GM18873 (cell line): Measurements from ENCODE around the gene DPH2.
A peak's percentile ranks its signal among the peaks of the same experiment; 100 is the strongest.

ENCODE experiments used
- ATAC-seq: cut with Tn5 transposase; IDR thresholded peaks from one replicate; pipeline ENCODE4 v1.9.1; 2021; ENCODE audit warnings: mild to moderate bottlenecking, moderate library complexity, moderate number of reproducible peaks; ENCODE audit not compliant: unreplicated experiment, low FRiP score

DPH2 gene, protein sequence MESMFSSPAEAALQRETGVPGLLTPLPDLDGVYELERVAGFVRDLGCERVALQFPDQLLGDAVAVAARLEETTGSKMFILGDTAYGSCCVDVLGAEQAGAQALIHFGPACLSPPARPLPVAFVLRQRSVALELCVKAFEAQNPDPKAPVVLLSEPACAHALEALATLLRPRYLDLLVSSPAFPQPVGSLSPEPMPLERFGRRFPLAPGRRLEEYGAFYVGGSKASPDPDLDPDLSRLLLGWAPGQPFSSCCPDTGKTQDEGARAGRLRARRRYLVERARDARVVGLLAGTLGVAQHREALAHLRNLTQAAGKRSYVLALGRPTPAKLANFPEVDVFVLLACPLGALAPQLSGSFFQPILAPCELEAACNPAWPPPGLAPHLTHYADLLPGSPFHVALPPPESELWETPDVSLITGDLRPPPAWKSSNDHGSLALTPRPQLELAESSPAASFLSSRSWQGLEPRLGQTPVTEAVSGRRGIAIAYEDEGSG

DNA sequence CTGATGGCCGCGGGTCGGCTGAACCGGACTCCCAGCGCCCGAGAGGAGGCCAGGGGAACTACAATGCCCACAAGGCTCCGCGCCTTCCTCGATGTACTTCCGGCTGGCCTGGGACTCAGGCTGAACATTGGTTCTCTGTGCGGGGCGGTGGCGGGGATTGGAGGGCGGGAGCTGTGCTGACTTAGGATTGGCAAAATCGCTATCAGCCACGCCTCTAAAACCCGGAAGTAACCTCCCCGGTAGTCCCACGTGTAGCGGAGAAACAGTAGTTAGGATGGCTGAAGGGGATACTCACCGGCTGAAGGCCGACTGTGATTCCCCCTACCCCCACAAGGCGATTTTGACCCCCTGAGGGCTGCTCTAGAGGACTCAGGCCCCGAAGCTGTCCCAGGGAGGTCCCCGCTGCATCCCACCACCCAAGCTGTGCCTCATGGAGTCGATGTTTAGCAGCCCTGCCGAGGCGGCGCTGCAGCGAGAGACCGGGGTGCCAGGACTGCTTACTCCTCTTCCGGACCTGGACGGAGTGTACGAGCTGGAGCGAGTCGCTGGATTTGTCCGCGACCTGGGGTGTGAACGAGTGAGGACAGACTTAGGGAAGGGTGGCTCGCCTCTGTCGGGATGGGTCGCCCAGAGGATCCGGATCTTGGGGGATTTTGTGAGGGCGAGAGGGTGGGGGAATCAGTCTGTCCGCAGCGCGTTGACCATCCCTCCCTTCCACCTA lies at the start of gene DPH2:
Gene DPH2 (plus strand): TSS at position 265 of the 721 bp plus-strand sequence. CDS start 166 bp downstream, at position 431.
- peak; percentile 71 for ATAC-seq

DNA sequence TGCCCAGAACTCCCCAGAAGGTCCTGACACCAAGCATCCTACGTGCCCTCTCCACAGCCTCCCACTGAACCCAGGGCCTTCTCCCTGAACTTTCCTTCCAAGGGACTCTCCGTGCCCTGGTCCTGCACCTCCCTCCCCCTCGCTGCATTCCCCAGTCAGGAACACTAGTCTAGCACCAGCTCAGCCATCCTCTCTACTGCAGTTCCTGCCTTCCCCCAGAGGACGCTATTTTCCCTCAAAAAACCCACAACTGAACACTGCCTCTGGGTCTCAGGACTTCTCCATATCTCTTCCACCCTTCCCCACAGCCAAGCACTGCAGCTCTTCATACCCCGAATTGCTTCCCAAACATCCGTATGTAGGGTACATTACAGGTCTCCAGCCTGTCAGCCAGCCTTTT lies 48.8 kb upstream of the DPH2 start:
- ATAC-seq: no peak

DNA sequence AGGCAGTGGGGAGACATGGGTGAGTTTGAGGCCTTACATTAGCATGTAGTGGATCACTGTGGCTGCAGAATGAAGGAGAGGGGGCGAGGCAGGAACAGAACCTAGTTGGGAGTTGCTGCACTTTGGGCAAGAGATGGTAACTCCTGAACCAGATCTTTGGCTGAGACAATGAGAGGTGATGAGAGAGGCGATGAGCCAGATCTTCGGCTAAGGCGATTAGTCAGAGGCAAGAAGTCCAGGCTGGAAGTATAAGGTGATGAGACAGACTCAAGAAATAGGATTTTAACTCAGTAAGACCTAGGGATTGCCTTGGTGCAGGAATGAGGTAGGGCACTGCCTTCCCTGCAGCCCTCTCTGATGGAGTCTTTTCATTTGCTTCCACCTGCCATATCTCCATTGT lies 45.3 kb upstream of the DPH2 start:
- no peak for ATAC-seq

DNA sequence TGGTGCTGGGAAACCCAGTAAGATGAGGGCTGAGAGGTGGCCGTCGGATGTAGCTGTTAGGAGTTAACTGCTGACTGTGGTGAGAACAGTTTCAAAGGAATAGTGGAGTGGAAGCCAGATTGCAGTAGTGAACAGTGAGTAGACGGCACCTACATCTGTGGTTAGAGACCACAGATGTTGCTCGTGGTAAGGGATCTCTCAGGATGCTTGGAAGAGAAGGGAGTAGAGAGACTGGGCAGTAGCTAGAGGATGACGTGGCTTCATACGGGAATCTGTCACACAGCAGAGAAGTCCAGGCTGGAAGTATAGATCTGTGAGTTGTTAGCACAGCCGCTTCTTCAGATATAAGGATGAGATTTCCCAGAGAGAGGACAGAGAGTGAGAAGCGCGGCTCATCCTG lies 44.0 kb upstream of the DPH2 start:
- no peak for ATAC-seq

DNA sequence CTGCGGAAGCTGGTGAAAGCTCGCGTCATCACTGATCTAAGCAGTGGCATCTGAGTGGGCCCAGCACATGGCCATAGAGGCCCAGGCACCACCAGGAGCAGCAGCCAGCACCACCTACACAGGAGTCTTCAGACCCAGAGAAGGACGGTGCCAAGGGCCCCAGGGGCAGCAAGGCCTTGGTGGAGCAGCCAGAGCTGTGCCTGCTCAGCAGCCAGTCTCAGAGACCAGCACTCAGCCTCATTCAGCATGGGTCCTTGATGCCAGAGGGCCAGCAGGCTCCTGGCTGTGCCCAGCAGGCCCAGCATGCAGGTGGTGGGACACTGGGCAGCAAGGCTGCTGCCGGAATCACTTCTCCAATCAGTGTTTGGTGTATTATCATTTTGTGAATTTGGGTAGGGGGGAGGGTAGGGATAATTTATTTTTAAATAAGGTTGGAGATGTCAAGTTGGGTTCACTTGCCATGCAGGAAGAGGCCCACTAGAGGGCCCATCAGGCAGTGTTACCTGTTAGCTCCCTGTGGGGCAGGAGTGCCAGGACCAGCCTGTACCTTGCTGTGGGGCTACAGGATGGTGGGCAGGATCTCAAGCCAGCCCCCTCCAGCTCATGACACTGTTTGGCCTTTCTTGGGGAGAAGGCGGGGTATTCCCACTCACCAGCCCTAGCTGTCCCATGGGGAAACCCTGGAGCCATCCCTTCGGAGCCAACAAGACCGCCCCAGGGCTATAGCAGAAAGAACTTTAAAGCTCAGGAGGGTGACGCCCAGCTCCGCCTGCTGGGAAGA lies 39.5 kb upstream of the DPH2 start:
- no peak for ATAC-seq

DNA sequence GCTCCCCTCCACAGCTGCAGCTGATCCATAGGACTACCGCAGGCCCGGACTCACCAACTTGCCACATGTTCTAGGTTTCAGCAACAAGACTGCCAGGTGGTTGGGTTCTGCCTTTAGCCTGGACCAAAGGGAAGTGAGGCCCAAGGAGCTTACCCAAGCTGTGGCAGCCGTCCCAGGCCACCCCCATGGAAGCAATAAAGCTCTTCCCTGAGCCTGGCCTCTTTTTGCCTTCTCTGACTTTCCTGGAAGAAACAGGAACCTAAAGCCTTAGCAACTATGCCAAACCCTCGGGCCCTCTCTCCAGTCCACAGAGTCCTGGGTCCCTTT lies 38.9 kb upstream of the DPH2 start:
- ATAC-seq: no peak

DNA sequence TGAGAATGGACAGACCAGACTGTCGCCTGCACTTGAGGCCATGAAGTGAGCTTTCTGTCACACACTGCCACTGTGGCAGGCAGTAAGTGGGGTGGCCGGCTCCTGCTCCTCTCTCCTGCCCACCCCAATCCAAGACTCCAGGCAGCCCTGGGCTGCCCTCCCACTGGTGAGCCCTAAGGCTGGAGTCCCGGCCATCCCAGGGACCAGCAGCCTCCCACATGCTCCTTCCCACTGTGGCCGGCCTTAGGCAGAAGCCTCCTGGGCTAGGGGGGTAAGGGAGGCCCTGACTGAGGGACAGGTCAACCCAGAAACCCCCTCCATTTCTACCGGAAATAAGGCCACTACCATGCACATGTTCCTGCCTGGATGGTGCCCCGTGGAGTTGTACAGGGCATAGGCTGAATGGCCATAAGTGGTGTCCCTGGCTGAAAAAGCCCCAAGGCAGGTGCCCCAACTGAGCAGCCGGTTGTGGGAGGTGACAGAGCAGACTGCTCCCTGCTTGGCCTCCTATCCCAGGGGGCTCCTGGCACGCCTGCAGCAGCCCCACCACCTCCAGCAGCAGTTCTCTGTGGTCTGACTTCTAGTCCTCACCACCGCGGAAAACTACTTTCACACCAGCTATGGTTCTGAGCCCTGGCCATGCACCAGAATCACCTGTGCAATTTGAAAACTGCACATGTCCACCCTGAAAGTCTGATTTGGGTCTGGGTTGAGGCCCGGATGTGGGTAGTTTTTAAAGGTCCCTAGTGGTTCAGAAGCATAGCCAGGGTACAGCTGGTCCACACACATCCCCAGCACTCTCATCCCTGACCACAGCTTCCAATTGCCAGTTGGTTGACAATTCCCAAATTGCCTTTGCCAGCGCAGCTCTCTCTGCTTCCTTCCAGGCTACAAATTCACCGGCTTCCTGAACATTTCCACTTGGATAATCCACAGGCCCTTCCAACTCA lies 37.8 kb upstream of the DPH2 start:
- no peak for ATAC-seq

DNA sequence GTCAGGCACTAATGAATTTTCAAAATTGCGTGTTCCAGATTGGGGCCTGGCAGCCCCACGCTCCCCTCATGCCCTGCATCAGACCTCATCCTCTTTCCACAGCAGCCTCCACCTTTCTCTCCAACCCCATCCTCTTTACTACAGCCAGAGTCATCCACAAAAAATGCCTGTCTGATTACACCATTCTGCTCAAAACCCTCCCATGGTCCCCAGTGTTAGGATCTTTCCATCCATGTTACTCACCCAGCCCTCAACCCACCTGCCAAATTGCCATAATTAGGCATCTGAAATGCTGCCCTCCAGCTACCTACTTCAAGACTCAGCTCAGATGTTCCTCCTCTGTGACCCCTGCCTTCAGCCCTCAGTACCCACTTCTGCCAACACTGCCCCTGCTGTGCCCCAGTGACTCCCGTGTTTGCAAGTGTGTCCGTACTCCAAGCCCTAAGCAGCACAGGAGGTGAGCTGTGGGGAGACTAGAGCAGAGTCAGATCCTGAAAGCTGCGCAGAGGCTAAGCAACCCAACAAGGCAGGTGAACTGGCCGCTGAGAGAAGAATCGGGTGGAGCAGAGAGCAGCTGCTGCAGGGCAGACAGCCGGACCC lies 36.9 kb upstream of the DPH2 start:
- no peak for ATAC-seq

DNA sequence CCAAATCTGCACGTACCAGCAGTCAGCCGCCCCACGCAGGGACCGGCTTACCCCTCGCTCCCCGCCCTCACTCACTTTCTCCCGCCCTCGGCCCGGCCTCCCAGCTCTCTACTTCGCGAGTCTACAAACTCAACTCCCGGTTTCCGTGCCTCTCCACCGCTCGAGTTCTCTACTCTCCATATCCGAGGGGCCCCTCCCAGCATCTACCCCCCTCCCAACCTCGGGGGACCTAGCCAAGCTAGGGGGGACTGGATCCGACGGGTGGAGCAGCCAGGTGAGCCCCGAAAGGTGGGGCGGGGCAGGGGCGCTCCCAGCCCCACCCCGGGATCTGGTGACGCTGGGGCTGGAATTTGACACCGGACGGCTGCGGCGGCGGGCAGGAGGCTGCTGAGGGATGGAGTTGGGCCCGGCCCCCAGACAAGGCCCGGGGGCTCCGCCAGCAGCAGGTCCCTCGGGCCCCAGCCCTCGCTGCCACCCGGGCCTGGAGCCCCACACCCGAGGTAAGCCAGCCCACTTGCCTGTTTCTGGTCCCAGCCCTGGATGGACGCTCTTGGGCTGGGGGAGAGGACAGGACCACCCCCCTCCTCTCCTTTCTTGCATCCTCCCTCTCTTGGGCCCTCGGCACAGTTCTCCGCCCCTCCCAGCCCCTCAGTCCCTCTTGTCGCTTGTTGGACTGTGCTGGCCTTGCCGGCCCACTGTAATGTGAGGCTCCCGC lies 36.3 kb upstream of the DPH2 start, which contains the start of gene ARTN:
Gene ARTN (plus strand): TSS at position 416 of the 715 bp plus-strand sequence. CDS start 1,856 bp downstream, outside the sequence.
- ATAC-seq: no peak

DNA sequence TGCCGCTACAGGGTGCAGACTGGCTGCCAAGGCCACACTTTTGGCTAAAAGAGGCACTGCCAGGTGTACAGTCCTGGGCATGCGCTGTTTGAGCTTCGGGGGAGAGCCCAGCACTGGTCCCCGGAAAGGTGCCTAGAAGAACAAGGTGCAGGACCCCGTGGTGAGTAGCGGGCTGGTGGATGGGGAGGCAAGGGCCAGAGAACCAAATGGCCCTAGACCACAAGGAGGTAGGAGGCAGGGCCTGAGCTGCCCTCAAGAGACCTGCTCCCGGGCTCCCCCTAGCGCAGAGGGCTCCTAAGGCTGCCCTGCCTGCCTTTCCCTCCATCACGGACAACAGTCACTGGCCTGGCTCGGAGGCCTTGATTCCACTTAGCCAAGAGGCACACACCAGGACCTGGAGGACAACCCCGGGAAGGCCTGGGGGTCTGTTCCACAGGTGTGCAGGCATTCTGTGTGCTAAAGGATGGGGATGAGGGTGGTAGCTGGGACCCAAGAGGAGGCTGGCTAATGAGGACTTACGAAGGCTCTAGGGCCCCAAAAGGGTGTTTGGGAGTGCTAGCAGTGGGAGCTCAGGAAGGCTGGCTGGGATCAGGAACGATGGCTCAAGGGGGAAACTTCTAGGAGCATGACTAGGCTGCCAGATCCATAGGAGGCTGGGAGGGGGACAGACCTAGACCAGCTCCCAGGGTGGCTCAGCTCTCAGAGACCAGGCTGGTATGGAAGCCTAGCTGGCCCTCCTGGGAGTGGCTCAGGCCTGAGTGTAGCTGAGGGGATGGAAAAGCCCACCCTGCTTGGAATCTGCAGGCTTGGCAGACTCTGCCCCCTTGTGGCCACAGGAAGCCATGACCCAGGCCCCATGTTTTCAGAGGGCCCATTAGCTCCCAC lies 35.5 kb upstream of the DPH2 start:
- ATAC-seq: no peak

DNA sequence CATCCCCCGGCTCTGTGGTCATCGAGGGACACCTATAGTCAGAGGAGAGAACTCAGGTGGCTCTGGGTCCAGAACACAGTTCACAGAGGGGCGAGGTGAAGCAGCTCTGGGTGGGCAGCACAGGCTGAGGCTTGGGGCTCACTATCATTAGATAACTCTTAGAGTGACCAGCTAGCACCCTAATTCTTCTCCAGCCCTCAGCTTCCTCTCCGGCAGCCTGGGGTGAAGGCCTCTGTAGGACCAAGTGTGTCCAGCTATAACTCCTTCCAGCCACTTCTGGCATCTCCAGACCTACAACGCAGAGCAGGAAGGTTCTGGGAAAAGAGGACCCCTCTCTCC lies 34.9 kb upstream of the DPH2 start:
- no peak for ATAC-seq

DNA sequence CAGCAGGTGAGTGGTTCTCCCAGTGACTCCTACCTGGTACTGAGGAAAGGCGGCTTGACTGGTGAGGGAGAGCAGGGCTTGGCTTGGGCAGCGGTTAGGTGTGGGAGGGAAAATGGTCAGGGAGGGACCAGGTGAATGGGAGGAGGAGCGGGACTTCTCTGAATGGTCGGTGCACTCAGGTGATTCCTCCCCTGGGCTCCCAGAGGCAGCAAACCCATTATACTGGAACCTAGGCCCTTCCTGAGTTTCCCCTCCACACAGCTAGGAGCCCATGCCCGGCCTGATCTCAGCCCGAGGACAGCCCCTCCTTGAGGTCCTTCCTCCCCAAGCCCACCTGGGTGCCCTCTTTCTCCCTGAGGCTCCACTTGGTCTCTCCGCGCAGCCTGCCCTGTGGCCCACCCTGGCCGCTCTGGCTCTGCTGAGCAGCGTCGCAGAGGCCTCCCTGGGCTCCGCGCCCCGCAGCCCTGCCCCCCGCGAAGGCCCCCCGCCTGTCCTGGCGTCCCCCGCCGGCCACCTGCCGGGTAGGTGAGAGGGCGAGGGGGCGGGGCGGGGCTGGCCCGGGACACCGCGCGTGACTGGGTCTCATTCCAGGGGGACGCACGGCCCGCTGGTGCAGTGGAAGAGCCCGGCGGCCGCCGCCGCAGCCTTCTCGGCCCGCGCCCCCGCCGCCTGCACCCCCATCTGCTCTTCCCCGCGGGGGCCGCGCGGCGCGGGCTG lies 33.9 kb upstream of the DPH2 start:
- ATAC-seq: no peak

DNA sequence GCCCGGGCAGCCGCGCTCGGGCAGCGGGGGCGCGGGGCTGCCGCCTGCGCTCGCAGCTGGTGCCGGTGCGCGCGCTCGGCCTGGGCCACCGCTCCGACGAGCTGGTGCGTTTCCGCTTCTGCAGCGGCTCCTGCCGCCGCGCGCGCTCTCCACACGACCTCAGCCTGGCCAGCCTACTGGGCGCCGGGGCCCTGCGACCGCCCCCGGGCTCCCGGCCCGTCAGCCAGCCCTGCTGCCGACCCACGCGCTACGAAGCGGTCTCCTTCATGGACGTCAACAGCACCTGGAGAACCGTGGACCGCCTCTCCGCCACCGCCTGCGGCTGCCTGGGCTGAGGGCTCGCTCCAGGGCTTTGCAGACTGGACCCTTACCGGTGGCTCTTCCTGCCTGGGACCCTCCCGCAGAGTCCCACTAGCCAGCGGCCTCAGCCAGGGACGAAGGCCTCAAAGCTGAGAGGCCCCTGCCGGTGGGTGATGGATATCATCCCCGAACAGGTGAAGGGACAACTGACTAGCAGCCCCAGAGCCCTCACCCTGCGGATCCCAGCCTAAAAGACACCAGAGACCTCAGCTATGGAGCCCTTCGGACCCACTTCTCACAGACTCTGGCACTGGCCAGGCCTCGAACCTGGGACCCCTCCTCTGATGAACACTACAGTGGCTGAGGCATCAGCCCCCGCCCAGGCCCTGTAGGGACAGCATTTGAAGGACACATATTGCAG lies 33.2 kb upstream of the DPH2 start:
- ATAC-seq: no peak

DNA sequence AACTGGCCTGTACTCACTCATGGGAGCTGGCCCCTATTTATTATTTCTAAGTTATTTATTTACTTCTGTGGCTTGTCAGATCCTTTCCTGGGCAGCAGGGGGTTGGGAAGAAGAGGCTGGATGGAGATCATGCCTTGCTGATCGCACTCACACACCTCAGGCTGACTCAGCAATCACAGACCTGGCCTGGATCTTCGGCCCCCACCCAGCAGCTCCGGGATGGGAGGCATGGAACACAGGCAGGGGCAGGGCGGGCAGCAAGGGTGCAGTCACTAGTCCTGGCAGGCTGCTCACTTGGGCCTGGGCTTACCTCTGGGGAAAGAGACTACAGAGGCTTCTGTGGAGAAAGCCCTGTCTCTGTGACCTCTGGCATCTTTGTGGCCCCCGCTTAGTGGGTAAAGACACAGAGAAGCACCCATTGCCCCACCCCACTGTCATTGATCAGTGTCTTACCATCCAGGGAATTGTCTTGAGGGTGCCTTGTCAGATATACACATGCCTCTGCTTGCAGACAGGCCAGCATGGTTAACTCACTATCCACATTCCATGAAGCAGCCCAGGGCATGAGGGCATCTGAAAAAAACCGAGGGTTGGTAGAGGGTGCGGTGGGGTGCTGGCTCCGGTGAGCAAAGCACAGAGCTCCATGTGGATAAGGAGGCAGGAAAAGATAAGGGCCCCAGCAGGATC lies 32.5 kb upstream of the DPH2 start:
- ATAC-seq: no peak

DNA sequence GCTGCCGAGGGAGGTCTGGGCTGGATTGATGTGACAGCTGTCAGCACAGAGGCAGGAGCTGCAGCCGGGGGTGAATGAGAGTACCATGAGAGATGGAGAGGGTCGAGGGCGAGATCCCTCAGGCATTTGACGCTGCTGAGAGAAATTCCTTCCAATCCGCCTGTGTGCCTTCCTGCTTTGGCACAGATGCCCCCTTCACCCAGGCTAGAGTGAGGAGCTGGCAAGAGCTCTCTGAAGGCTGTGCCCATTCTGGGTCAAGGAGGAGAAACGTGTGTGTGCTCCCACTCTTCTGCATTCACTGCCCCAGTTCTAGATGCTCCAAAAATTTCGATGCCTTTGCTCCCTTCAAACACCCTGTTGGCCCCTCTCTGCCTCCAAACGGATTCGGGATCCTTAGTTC lies 31.4 kb upstream of the DPH2 start:
- no peak for ATAC-seq

DNA sequence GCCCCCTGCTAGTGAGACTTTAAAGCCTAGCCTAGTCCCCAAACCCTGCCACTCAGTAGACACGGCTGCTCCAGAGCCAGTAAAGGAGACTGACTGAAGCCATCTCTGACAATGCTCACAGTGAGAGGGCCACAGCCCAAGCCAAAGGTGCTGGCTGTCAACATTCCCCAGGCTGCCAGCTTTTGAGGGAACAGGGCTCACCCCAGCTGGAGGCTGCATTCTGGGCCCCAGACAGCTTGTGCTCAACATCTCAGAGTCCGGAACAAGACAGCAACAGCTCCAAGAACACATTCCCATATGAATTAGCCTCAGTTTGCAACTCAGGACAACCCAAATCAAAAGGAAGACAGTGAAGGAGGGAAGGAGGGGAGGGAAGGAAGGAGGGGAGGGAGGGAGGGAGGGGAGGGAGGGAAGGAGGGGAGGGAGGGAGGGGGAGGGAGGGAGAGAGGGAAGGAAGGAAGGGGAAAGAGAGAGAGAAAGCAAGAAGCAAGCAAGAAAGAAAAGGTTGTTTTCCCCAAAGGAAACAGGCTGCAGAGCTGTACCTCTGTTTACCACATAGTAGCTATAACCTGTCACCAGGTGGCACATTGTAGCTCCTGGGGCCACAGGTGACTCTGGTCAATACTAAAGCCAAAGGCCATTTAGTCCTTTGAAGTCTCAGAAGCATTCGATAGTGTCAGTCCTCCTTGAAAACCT lies 30.8 kb upstream of the DPH2 start:
- ATAC-seq: no peak
